Glomerular visceral epithelial cell (primary cell): ENCODE results near the gene CCDC106.

Experiments
- DNase-seq: peaks from one replicate; pipeline ENCODE4 v3.0.0-alpha.2; 2016; ENCODE audit errors: extremely low spot score

CCDC106 gene

DNA sequence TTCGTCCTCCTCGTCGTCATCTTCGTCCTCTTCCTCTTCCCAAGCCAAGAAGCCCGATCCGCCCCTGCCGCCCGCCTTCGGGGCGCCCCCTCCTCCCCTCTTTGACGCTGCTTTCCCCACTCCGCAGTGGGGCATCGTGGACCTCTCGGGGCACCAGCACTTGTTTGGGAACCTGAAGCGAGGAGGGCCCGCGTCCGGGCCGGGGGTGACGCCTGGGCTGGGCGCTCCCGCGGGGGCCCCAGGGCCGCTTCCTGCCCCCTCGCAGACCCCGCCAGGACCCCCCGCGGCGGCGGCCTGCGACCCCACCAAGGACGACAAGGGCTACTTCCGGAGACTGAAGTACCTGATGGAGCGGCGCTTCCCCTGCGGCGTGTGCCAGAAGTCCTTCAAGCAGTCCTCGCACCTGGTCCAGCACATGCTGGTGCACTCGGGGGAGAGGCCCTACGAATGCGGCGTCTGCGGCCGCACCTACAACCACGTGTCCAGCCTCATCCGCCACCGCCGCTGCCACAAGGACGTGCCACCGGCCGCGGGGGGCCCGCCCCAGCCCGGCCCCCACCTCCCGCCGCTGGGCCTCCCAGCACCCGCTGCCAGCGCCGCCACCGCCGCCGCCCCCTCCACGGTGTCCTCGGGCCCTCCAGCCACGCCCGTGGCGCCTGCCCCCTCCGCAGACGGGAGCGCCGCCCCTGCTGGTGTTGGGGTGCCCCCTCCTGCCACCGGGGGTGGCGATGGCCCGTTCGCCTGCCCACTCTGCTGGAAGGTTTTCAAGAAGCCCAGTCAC, 33.9 kb upstream of the CCDC106 start:
- DNase-seq, result no peak

DNA sequence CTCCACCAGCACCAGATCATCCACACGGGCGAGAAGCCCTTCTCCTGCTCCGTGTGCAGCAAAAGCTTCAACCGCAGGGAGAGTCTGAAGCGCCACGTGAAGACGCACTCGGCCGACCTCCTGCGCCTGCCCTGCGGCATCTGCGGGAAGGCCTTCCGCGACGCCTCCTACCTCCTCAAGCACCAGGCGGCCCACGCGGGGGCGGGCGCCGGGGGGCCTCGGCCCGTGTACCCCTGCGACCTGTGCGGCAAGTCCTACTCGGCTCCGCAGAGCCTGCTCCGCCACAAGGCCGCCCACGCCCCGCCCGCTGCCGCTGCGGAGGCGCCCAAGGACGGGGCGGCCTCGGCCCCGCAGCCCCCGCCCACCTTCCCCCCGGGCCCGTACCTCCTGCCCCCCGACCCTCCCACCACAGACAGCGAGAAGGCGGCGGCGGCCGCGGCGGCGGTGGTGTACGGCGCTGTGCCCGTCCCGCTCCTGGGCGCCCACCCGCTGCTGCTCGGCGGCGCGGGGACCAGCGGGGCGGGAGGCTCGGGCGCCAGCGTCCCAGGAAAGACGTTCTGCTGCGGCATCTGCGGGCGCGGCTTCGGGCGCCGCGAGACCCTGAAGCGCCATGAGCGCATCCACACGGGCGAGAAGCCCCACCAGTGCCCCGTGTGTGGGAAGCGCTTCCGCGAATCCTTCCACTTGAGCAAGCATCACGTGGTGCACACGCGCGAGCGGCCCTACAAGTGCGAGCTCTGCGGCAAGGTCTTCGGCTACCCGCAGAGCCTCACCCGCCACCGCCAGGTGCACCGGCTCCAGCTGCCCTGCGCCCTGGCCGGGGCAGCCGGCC, 33.1 kb upstream of the CCDC106 start:
- DNase-seq, result no peak

DNA sequence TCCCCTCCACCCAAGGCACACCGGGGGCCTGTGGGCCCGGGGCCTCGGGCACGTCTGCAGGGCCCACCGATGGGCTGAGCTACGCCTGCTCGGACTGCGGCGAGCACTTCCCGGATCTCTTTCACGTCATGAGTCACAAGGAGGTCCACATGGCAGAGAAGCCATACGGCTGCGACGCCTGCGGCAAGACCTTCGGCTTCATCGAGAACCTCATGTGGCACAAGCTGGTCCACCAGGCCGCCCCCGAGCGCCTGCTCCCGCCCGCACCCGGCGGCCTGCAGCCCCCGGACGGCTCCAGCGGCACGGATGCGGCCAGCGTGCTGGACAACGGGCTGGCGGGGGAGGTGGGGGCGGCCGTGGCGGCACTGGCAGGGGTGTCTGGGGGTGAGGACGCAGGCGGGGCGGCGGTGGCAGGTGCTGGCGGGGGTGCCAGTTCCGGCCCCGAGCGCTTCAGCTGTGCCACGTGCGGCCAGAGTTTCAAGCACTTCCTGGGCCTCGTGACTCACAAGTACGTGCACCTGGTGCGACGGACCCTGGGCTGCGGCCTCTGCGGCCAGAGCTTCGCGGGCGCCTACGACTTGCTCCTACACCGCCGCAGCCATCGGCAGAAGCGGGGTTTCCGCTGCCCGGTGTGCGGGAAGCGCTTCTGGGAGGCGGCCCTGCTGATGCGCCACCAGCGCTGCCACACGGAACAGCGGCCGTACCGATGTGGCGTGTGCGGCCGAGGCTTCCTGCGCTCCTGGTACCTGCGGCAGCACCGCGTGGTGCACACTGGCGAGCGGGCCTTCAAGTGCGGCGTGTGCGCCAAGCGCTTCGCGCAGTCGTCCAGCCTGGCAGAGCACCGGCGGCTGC, 32.2 kb upstream of the CCDC106 start:
- DNase-seq, result no peak

DNA sequence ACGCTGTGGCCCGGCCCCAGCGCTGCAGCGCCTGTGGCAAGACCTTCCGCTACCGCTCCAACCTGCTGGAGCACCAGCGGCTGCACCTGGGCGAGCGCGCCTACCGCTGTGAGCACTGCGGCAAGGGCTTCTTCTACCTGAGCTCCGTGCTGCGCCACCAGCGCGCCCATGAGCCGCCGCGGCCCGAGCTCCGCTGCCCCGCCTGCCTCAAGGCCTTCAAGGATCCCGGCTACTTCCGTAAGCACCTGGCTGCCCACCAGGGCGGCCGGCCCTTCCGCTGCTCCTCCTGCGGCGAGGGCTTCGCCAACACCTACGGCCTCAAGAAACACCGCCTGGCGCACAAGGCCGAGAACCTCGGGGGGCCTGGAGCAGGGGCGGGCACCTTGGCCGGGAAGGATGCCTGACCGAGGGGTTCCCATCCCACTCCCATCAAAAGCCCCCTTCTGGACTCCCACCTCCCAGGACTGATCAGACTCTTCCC, 31.6 kb upstream of the CCDC106 start:
- no peak for DNase-seq

DNA sequence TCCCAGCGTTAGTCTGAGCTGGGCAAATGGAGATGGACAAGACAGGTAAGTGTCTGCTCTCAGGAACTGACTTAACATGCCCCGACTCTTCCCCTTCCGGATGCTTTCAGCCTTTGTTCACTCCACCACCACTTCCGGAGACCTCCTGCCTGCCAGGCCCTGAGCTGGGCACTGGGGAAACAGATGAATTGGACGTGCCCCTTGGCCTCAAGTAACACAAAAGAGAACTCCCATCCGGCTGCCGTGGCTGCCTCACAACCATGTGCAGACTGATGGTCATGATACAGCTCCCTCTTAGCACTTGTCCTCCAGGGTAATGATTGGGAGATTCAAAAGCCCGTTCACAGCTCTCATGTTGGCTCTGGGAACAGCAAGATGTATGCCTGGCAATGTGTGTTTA, 30.6 kb upstream of the CCDC106 start:
- DNase-seq, result no peak

DNA sequence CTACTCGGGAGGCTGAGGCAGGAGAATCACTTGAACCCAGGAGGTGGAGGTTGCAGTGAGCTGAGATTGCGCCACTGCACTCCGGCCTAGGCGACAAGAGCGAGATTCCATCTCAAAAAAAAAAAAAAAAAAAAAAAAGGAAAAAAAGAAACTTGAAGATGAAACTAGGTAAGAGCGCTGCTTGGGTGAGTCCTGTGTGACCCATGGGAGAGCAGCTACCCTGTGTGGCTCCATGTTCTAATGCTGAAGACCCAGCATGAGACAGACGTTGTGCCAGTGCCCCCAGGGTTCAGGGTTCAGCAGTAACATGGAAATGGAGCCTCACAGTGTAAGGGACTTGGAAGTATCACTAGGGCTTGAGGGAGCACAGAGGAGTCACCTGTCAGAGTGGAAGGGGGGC, 29.6 kb upstream of the CCDC106 start:
- no peak for DNase-seq

DNA sequence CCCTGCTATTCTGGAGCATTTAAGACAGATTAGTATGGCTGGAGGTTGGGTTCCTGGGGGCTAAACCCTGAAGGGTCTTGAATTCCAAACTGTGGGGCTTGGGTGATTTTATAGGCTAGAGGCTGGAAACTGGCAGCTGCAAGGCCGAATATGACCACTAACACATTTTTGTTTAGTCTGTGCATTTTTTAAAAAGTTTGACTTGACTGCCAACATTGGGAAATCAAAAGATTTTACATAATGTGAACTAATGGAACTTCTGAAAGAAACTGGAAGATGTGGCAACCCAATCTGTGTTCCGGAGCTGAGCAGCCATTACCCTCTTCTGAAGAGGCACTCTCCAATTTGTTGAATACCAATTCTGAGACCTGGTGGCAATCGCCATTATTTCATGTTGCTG, 28.7 kb upstream of the CCDC106 start:
- no peak for DNase-seq

DNA sequence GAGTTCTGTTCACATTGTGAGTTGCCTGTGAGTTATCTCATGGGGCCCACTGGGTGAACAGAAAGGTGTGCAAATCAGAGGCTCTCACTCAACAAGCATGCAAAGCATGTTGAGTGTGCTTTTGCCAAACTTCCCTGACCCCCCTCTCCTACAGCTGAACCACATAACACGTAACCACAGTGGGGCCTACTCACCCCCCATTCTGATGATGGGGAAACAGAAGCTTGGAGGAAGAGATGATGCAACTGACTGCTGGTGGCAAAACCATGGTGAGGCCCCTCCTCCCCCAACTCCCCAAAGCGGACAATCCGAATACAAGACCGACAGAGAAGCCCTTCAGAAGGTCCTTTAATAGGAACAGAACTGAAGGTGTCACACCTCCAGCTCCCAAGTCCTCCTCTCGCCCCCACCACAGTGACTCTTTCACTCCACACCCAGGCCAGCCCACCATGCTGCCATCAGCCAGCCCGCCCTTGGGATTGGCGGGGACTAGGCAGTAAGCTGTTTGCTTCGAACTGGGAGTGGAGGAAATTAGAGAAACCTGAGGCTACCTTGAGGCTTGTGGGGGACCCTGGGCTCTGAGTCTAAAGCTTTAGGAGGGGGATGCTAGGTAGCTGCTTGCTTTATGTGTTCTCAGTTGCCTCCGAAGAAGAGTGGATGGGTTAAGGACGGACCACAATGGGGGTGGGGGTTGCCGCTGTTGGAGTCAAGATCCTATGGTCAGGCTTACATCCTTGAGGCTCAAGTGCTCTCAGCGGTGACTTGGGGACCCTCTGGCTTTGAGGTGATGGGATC, 27.4 kb upstream of the CCDC106 start:
- no peak for DNase-seq

DNA sequence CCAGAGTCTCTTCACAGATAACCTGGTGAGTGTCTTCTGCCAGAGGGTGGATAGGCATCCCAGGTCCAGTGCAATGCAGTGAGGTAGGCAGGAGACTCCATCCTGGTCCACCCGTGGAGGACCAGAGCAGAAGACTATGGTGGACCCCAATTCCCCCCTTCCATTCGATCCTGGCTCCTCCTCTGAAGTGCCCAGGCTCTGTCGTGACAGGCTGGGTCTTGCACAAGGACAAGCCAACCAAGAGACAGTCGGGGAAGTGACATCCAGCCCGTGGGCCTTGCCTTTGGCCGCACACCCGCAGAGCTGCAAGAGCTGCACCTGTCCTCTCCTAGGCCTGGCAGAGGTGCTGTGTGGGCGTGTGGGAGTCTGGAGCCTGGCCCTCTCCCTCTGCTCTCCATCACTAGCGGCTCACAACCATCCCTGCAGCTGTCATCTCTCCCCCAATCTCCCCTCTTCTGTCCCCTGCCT, 26.8 kb upstream of the CCDC106 start:
- DNase-seq, result no peak

DNA sequence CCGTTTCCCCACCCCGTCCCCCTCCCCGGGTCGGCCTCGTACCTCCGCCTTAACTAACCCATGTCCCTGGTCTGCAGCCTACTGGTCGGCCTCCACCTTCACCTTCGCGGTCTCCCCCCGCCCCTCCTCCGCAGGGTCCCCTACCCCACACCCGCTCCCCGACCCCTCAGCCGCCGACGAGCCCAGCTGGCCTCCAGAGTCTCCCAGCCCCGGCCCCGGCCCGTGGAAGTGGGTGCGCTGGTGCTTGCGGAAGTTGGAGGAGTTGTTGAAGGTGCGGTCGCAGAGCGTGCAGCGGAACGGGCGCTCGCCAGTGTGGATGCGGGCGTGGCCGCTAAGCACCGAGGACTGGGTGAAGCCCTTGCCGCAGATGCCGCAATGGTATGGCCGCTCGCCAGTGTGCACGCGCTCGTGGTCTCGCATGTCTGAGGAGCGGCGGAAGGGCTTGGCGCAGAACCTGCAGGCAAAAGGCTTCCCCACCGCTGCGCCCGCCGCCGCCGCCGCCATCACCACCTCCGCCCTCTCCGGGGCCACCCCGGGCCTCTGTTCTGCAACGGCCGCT, 26.3 kb upstream of the CCDC106 start:
- no peak for DNase-seq

DNA sequence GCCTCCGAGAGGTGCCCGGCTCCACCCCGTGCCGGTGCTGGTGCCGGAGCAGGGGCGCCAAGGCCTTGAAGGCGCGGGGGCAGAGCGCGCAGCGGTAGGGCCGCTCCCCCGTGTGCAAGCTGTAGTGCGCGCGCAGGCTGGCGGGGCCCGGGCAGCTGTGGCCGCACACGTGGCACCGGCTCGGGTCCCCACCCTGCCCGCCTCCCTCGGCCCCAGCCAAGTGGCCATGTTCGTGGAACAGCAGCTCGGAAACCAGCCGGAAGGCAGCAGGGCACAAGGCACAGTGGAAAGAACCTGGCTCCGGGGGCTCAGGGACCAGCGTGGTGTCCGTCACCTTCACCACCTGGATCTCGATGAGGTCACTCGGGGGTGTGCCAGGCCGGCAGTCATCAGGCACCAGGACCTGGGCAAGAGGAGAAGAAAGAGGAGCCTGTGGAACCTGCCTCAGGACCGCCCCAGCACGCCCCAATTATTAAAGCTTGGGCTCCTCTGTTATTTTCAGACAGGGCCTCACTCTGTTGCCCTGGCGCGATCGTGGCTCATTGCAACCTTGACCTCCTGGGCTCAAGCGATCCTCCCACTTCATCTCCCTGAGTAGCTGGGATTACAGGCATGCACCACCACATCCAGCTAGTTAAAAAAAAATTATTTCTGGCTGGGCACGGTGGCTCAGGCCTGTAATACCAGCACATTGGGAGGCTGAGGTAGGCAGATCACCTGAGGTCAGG, 25.6 kb upstream of the CCDC106 start:
- DNase-seq, result no peak

DNA sequence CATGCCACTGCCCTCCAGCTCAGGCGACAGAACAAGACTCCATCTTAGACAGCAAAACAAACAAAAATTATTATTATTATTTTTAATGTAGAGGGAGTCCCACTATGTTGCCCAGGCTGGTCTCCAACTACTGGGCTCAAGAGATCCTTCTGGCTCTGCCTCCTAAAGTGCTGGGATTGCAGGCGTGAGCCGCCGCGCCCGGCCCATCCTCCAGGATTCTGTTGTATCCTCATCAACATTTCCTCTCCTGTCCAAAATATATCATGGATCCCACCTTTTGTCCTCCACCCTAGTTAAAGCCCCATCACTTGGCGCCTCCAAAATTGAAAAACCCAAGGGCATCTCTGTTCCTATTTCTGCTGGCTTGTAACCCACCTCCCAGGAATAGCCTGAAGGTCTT, 24.9 kb upstream of the CCDC106 start:
- DNase-seq, result no peak

DNA sequence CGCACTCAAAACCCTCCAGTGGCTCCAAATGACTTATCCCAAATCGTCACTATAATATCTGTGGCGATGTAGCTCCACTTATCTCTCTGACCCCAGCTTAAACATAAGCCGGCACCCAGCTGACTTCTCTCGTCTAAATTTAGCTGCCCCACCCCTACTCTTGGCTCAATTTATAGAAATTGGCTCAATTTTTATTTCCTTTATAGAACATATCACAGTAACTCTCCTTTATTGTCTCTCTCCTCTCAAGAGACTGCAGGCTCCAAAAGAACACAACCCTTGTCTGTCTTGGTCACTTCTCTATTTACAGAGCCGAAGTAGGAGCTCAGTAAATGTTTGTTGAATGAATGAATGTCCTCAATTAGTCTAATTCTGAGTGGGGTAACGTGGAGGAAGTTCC, 24.5 kb upstream of the CCDC106 start:
- no peak for DNase-seq

DNA sequence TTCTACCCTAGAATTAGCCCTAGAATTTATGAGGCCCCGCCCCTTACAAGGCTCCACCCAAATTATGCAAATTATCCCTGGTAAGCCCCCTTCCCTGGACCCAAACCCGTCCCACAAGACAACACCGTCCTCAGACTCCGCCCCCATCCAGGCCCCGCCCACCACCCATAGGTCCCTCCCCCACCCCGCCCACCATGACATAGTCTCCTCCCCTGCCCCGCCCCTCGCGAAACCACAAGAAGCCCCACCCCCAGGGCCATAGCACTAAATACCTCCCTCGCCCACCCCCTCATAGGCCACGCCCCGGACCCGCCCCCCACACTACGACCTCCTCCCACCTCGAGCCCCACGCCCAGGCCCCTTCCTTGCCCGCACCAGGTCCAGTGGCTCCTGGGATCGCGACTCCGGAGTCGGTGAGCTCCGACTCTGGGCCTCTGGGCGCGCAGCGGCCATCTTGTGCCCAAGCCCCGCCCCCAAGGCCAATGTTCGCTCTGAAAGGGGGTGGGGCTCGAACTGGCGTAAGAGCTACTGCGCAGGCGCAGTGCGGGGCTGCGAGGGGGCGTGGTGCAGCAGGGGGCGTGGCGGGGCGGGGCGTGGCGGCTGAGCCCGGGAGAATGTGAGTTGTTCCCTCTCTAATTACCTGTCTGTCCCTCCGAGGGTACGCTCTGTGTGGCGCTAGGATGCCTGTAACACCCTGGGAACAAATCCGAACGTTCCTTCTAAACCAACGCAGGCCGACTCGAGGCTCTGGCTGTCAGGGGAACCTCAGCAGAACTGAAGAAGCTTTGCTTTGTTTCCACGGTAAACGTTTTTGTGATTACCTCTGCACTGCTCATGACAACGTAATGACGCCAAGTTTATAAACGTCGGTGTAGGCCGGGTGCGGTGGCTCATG, 23.7 kb upstream of the CCDC106 start, which contains the start of gene ZNF784:
Gene ZNF784, minus strand, starts transcription at position 458 of the 895 bp plus-strand sequence. Its CDS starts 5 bp downstream, at position 453.
- peak; percentile 96 for DNase-seq

DNA sequence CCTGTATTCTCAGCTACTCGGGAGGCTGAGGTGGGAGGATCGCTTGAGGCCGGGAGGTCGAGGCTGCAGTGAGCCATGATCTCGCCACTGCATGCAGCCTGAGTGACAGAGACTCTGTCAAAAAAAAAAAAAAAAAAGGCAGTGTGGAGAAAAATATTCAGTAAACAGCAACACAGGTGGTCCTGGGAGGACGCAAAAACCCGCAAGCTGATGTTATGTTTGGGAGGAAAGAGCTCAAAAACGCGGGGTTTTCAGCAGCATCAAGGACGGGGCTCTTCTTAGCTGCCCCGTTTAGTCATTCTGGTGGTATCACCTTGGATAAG, 23.0 kb upstream of the CCDC106 start:
- DNase-seq, result no peak

DNA sequence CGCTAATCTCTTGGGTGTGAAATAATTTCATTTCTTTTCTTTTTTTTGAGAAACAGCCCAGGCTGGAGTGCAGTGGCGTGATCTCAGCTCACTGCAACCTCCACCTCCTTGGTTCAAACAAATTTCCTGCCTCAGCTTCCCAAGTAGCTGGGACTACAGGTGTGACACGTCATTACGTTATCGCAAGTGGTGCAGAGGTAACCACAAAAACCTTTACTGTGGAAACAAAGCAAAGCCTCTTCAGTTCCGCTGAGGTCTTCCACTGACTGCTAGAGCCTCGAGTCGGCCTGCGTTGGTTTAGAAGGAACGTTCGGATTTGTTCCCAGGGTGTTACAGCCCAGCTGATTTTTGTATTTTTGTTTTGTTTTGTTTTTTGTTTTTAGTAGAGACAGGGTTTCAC, 21.7 kb upstream of the CCDC106 start:
- DNase-seq, result no peak

DNA sequence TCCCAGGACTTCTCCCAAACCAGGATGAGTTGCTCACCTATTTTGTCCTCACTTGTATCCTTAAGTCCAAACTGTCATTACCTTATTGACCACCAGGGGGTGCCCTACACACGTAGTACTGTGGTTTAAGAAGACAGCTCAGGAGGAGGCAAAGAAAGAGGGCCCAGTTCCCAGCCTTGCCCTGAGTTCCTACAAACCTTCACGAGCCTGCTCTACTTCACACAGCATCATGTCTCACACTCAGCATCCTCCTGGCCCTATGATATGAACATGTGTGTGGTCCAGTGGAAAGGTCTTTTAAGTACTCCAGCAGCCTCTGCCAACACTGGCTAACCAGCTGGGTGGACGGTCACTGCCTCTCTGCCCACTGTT, 15.6 kb upstream of the CCDC106 start:
- peak; percentile 94 for DNase-seq

DNA sequence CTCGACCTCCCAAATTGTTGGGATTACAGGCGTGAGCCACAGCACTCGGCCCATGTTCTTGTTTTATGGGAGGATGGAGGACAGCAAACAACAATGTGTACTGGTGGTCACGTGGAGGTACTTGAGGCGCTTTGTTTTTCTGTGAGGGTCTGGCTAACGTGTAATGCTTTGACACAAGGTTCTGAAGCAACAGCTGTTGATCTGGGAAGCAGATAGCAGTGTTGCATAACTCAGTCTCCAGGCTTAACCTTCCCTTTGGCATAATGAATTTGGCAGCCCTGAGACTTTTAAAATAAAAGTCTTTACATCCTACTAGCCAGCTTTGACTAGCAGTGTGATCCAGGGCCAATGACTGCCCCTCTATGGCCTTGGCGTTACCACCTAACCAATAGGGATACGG, 14.2 kb upstream of the CCDC106 start:
- DNase-seq, result no peak

DNA sequence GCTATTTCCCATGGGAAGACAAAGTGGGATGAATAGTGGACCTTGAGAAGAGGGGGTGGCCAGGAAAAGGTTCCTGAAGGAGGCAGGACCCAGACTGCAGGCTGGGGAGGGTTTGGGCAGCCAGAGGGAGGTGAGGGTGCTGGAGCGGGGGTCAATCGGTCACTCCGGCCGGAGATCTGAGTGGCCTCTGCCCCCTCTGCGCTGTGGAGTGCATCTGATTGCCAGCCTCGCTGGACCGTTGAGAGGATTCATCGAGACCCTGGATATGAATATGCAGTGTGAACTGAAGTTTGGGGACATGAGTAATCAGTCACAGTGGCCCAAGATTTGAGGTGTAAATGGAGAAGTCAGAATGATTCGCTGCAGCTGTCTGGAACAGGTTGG, 12.7 kb upstream of the CCDC106 start:
- no peak for DNase-seq
